K562 treated with DMSO at 1 percent for 4 hours (cell line): Measurements from ENCODE around the gene SPOP. TPM values are rescaled to one million over a fixed set of nuclear protein-coding genes. Genes with fewer than 3 reads are reported as not detected.

Source experiments
- total RNA-seq: library from RNA; unstranded; fragments of 300-600 nt; gene quantifications from 2 replicates; pipeline ENCODE4 v1.2.3, GENCODE V29; 2022; ENCODE audit not compliant: insufficient read depth

Gene SPOP
- total RNA-seq, result 38.1 and 39.5 TPM in 2 replicates

DNA sequence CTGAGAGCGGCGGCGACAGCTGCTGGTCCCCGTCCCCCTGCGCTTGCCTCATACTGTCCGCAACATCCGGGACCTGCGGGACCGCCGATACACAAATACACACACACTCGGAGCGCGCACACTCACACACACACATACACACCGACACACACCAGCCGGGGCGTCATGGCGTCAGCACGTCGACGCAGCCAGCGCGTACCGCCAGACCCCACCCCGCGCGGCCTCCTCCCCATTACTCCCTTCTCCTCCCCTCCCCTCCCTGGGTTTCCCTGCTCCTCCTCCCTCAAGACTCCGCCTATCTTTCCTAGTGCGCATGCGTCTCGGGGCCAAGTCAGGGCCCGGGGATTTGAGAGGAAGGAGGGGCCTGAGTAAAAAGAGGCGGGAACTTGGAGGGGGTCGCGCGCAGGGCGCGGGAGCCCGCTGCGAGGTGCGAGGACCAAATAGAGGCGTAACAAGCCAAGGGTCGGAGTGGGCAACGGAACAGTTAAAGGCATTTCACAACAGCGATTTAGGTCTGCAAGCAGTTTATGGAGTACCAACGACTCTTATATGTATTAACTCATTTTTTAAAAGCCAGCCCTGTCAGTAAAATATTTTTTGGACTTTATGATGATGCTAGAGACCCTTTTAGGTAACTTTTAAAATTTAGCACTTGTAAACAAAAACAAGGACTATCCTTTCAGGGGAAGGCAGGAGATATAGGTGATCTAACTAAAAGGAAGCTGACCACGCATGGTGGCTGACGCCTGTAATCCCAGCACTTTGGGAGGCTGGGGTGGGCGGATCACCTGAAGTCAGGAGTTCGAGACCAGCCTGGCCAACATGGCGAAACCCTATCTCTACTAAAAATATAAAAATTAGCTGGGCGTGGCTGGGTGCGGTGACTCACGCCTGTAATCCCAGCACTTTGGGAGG, at the start of gene SPOP:
Gene SPOP (minus strand): TSS at position 165 of the 915 bp plus-strand sequence. CDS start 55,287 bp downstream, outside the sequence.

DNA sequence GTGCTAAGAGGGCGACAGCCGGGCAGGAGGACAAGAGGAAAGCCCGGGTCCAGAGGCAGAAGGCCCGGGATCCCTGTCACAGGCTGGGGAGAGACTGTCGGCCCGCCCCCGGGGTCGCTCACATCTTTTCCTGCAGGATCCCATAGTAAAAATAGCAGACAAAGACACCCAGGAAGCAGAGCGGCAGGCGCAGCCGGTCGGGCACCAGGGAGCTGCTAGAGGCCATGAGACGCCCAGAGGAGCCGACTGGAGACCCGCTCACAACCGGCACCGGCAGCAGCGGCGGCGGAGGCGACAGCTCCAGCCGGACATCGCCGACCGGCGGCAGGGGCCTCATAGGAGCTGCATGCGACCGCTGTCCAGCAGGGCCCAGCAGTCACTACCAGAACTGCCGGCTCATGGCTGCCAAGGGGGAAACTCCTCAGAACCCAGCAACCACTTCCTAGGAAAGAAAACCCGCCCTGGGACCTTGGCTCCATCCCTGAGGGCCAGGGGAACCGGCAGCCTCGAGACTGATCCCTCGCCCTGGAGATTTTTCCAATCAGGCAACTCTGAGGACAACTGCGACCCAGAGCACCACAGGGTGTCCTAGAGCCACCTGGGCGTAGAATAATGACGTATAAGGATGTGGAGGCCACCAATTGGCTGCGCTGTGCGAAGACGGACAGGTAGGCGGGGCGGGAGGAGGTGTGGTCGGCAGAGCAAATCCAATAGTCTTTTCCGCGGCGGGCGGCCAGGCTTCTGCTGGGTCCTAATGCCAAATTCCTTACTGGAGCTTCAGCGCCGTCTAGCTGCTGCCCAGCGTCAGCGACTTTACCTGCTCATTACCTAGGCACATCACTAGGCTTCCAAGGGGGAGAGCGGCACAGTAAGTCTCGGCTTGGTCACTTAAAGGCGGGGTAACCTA, 30.0 kb upstream of the SPOP start, which contains the start of gene SLC35B1:
Gene SLC35B1 (minus strand): TSS at position 357 of the 907 bp plus-strand sequence. CDS start 131 bp downstream, at position 226.

DNA sequence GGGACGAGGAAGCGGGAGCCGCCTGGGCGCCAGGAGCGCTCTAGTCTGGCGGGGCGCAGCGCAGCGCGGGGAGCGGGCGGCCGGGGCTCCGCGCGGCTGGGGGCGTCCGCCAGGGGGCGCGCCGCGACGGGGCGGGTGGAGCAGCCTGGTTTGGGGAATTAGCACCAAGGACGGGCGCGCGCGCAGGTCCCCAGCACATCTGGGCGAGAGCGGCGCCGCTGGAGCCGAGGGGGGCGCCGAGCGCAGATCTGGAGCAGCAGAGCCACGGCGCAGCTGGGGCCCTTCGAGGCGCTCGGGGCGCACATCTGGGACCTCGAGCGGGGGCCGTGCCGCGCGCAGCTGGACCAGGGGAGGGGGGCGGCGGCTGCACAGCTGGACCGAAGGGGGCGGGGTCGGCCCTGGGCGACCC, 102.2 kb downstream of the SPOP start, which contains the start of gene NXPH3:
Gene NXPH3 (plus strand): TSS at position 193 of the 409 bp plus-strand sequence. CDS start 349 bp downstream, outside the sequence.

Other genes starting within 250 kb of the SPOP start
- gene NGFR, start 182.8 kb downstream of the SPOP start, total RNA-seq, result 0.31 TPM in 1 of 2 replicates, not detected in the other
- gene NXPH3, start 102.2 kb downstream of the SPOP start, total RNA-seq, result not detected in 2 replicates
- gene SLC35B1, start 29.9 kb upstream of the SPOP start, total RNA-seq, result 60.7 and 63.8 TPM in 2 replicates
- gene FAM117A, start 86.0 kb upstream of the SPOP start, total RNA-seq, result 64.9 and 80.0 TPM in 2 replicates
- 10.2 and 15.3 TPM in 2 replicates for gene KAT7, start 110.6 kb upstream of the SPOP start, total RNA-seq
- not detected in 2 replicates for gene TAC4, start 170.0 kb upstream of the SPOP start, total RNA-seq